ENCODE results near the gene GRAMD2B.
A peak's percentile ranks its signal among the peaks of the same experiment; 100 is the strongest.

The GRAMD2B gene

GRCh38 chr5:126480824-126481223 lies 57.6 kb downstream of the GRAMD2B start:
- DNase-seq (ENCODE audit: low spot score): no peak

- DNase-seq (ENCODE audit: low spot score): no peak
Observed at GRCh38 chr5:126481243-126481642, 58.0 kb downstream of the GRAMD2B start.

- DNase-seq (ENCODE audit: low spot score): no peak
Observed at GRCh38 chr5:126482591-126482990, 59.4 kb downstream of the GRAMD2B start.

GRCh38 chr5:126483156-126483555 lies 59.9 kb downstream of the GRAMD2B start:
- DNase-seq (ENCODE audit: low spot score): peak; percentile 47

DNA sequence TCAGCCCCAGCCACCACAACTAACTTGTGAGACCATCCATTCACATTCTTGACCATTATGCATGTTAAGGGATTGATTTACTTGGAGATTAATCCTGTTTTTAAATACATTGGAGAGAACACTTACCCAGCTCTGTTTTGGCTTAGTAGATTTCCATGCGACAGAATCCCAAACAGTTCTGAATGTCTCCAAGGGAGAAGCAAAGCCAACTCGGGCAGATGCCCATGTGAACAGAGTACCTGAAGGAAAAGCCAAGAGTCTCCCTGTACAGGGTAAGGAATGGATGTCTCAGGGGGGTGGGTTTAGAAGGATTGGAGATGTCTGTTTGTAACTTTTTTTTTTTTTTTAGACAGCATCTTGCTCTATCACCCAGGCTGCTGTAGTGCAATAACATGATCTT lies 61.0 kb downstream of the GRAMD2B start:
- DNase-seq (ENCODE audit: low spot score): no peak

DNA sequence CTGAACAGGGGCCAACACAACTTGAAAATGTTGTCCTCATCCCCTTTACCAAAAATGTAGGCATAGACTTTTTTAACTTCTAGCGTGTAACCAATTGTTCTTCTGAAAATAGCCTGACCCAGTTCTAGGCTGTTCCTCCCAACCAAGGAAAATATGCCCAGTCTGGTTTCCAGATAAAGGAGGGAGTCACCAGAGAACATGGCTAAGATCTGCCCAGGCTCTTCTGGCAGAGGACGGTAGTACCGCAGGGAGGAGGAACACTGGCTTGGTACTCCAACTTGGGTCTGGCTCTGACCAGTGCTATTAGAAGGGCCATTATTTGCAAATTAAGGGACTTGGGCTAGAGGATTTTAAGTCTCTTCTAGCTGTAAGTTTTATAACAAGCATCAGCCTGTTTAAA lies 63.1 kb downstream of the GRAMD2B start:
- no peak for DNase-seq (ENCODE audit: low spot score)

- DNase-seq (ENCODE audit: low spot score): no peak
Observed at GRCh38 chr5:126487596-126487995, 64.4 kb downstream of the GRAMD2B start.

GRCh38 chr5:126488443-126489065 lies 65.3 kb downstream of the GRAMD2B start:
- DNase-seq (ENCODE audit: low spot score): no peak

DNA sequence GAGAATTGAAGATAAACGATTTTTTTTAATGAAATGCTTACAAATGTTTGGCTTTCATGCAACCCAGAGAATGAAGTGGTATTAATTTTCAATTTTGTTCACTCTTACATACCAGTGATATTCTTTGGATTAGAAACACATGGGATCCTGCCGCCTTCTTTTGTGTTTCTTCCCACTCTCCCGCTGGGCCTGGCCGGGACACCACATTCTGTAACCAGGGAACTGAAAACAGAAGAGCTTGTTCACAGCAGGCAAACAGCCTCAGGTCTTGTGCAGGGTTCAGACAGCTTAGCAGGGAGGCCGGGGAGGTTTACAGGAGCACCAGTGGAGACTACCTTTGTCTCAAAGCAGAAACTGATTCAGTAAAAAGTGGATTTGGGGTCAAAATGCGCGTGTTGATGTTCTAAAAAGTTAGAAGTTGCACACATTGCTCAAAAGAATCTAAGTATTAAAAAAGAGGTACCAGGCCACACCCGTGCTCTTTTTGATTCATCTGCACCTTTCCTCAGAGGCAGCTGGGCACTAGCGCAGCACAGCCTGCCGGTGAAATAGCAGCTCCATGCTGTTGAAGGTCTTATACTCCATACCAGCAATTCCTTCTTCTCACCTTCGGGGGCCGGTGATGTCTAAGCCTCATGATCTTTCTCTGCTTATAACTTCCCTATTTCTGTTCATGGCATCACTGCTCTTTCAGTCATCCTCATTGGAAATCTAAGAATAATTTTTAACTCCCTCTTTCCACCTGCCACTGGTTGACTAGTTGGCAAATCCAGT lies 67.1 kb downstream of the GRAMD2B start:
- no peak for DNase-seq (ENCODE audit: low spot score)

DNA sequence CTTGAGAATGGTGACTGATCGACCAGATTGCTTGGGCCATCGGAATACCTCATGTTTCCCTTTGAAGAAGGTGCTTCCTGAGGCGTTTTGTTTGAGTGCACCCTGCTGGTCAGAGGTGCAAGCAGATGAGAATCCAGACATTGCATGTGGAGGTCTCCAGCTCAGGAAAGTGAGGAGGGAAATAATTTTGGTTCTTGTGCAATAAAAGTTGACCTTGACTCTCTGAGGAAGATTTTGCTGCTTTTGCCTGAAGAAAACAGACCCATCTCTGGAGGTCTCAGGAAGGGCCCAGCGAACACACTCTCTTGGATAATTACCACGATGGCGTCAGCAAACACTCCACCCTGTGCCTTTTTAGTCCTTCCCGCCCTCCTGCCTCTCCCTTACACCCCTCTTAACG lies 69.7 kb downstream of the GRAMD2B start:
- no peak for DNase-seq (ENCODE audit: low spot score)

GRCh38 chr5:126494393-126494792 lies 71.2 kb downstream of the GRAMD2B start:
- DNase-seq (ENCODE audit: low spot score): no peak

DNA sequence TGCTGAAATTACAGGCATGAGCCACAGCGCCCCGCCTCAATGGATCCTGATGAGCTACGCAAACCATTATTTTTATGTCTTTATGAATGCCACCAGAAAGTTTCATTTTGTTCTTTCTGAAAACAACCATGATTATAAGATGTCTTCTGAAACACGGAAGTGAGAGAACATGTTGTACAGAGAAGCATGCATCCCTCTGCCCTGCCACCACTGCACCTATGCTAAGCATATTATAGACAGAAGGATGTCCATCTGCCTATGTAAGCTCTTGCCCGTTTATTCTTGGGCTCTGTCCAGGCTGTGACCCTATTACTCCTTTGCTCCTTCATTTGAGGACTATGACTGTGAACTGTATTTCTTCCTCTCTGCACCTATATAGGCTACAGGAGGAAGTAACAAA lies 74.3 kb downstream of the GRAMD2B start:
- no peak for DNase-seq (ENCODE audit: low spot score)

DNA sequence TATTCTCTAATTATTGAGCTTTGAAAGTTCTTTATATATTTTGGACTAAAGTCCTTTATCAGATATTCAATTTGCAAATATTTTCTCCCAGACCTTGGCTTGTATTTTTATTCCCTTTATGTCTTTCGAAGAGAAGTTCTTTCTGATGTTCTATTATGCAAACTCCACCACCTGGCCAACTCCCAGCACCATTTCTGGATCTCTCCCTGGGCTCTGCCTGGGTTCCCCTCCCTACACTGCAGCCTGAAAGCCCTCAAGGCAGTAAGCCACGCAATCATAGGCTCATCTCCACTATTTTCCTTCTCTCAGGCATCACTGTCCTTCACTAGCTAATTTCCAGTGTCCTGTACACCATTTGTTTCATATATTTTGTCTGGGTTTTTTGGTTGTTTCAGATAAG lies 76.1 kb downstream of the GRAMD2B start:
- DNase-seq (ENCODE audit: low spot score): no peak

- peak; percentile 22 for DNase-seq (ENCODE audit: low spot score)
Observed at GRCh38 chr5:126499853-126500342, 76.7 kb downstream of the GRAMD2B start.

DNA sequence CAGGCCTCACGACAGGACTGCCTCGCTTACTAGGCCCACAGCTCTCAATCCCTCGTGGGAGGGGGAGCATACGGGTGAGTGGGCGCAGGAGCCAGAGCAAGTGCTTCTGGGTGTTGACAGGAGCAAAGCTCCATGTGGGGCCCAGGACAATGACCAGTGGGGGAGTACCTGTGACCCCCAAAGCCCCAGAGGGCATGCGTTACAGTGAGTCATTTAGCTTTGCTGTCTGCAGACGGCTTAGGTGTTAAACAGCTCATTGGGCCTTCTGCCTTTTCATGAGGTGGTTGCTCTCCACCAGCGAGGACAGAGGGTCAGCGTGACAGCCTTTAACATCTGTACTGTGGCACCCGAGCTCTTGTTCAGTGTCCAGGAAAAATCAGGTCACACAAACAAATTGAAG lies 78.2 kb downstream of the GRAMD2B start:
- DNase-seq (ENCODE audit: low spot score): no peak

- DNase-seq (ENCODE audit: low spot score): no peak
Observed at GRCh38 chr5:126503602-126504104, 80.4 kb downstream of the GRAMD2B start.

- DNase-seq (ENCODE audit: low spot score): no peak
Observed at GRCh38 chr5:126506079-126506478, 82.9 kb downstream of the GRAMD2B start.

GRCh38 chr5:126508251-126508961 lies 85.2 kb downstream of the GRAMD2B start:
- DNase-seq (ENCODE audit: low spot score): no peak

- DNase-seq (ENCODE audit: low spot score): no peak
Observed at GRCh38 chr5:126508962-126509279, 85.7 kb downstream of the GRAMD2B start.

DNA sequence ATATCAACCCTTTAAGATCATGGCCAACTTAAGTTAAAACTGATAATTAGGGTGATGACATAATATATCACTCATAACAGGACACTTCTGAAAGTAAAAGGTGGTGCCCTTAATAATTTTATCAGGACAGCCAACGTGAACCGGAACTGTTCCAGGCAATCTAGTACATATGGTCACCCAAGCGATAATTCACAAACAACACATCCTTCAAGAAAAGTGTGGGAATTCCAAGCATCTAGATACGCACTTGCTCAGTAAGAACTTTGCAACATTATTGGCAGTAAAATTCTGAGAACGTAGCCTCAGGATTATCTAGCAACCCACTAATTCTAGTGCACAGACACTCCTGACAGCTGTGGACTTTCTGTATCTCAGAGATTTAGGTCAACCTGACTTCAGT lies 86.1 kb downstream of the GRAMD2B start:
- DNase-seq (ENCODE audit: low spot score): no peak

- no peak for DNase-seq (ENCODE audit: low spot score)
Observed at GRCh38 chr5:126511961-126512360, 88.8 kb downstream of the GRAMD2B start.

DNA sequence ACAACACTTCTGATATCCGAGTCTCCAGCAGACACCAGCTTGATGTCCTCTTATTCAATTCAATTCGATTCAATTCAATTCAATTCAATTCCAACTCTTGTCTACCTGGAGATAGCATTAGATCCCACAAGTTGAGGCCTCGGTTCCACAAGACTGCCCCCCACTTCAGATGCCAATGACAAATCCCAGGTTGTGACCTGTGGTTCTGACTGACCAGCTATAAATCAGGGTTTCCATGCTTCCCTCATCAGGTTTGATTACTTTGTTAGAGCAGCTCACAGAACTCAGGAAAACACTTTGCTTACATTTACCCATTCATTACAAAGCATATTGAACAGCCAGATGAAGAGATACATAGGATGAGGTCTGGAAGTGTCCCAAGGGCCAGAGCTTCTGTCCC lies 89.2 kb downstream of the GRAMD2B start:
- DNase-seq (ENCODE audit: low spot score): no peak

- DNase-seq (ENCODE audit: low spot score): no peak
Observed at GRCh38 chr5:126513302-126513701, 90.1 kb downstream of the GRAMD2B start.

All from HuH-7 (cell line).